NOMO-1 (cell line): Measurements from ENCODE around the gene WASF1.

Source experiments
- DNase-seq, 2 experiments: peaks; one replicate each; lab custom pipeline; 2025; ENCODE audit not compliant: unreplicated experiment in 2 of 2; lab: John Stamatoyannopoulos, UW

Gene WASF1

DNA sequence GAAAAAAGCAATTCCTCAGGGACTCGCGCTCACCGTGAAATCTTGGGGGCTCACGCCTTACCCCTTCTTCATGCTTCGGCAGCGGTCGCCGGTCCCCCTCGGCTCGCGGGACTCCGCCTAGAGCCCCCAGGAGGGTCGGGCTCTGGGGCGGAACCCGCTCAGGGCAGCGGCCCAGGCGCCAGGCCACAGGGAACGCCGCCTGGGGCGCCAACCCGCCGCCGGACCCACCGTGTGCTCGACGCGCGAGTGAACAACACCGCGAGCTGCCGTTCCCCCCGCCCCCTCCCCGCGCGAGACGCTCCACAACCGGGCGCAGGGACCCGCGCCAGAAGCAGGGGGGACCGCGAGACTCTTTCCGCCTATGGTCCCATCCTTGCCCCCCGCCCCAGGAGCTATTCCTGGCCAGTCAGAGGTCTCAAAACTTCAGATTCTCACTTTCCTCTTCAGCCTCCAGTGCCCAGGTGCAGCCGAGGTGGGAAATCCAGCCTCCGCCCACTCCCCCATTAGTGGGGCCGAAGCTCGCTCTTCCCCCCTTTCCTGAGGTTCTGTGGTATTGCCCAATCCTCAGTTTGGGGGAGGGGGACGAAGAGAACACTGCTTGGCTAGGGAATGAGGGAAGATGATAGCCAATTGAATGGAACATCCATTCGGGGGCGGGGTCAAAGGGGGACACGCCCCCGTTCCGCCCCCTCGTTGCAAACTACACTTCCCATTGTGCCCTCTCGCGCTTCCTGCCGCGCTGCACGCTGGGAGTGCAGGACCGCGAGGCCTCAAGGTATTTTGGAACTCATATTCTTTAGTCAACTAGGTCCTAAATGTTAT lies at the start of gene WASF1:
WASF1 (minus strand) TSS at position 265 of the 822 bp plus-strand sequence. CDS start 52,069 bp downstream, outside the sequence.
- peak; percentile 86 to 92 for DNase-seq

DNA sequence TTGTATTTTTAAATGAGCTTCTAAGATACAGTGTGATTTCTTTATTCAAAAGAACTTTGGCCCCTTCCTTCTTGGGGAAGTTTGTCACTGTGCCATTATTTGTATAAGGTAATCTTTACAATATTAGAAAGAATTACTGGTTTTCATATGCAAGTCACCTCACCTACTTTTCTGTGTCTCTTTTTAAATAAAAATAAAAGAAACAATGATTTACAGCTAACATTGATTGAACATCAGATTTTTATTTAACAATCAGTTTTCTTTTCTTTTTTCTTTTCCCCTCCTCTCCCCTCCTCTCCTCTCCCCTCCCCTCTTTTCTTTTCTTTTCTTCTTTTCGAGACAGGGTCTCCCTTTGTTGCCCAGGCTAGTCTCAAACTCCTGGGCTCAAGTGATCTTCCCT lies 46.8 kb upstream of the WASF1 start:
- no peak for DNase-seq

DNA sequence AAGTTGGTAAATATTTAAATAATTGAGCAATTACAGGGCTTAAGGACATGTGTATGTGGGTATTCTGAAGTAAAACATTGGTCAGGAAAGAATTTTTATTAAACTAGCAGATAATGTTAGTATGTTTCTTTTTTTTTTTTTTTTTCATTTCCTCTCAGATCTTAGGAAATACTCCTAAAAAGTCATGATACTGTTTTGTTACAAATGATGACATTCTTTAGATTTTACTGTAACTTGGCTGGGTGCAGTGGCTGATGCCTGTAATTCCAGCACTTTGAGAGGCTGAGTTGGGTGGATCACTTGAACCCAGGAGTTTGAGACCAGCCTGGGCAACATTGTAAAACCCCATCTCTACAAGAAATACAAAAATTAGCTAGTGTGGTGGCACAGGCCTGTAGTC lies 42.3 kb upstream of the WASF1 start:
- no peak for DNase-seq

DNA sequence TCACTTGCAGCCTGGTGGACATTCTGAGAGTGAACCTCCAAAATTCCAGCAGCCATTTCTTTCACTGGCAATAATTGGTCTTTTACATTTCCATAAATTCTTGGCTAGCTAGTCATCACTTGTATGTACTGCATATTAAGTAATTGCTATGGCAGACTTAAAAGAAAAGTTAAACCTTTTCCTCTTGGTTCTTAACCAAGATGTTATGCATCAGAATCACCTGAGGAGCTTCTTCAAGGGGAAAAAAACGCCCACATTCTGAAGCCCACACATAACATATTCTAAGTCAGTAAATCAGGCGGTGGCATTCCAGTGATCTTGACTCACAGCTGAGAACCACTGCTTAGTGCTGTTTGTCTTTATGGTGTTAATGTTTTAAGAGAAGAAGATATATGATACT lies 37.8 kb upstream of the WASF1 start:
- no peak for DNase-seq

DNA sequence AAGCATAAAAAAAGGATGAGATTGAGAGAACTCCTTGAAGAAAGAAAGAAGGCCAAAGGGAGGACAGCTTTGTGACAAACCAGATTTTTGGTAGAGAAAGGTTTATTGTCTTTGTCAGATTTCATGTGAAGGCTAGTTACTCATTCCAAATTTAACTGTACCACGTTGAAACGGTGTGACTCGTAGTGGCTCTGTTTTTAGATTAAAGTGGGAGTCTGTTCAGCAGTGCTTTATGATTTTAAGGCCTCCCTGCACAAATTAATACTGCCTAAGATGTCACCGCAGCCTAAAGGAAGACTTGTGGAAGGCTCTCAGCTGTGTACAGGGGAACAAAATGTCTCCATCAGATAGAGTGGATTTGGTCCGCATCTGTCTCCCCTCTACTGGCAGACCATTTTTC lies 36.7 kb upstream of the WASF1 start:
- DNase-seq = no peak

DNA sequence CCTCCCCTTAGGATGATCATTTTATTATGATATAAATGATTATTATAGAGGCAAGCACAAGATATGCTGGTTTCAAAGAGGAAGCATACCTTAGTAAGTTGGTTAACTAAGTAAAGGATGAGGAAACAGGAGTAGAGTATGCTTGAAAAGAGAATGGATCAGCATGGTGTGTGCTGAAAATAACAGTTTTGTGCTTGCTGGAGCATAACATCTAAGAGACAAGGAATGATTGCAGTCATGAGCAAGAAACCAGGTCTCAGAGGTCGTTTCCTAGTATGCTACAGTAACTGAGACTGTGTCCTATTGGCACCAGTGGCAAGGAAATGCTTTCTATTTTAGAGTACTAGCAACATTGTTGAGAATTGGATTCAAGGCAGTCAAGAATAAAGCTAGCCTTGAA lies 34.9 kb upstream of the WASF1 start:
- no peak for DNase-seq

DNA sequence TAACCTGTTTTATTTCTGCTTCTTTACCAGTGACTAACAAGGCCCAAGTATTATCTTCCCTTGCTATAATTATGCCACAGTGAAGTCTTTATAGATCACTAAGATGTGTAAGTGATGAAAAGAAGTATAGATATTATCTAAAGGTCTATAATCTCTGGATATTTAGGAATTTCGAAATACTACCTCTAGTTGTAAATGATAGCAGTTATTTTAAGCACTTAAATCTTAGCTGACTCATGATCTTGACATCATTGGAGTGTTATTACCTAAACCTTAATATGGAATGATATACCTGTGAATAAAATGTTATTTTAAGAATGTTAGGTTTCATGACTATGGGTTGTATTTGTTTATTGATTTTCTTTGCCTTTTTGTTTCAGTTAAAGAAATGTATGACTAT lies 32.3 kb upstream of the WASF1 start:
- no peak for DNase-seq

DNA sequence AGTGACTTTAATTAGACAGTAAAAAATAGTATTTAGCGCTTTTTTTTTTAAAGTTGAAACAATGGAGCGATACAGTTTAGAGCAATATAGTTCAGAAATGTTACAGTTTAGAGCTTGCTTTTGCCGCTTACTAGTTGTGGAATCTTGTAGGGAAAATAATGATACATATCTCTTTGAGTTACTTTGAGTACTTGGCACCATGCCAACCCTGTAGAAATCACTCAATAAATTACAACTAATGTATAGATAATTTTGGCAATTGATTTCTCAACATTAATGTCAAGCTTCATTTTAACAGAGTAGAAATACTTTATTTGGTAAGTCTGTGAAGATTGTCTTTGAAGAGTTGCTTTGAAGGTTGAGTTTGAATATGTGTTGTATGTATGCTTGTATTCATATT lies 28.2 kb upstream of the WASF1 start:
- no peak for DNase-seq

DNA sequence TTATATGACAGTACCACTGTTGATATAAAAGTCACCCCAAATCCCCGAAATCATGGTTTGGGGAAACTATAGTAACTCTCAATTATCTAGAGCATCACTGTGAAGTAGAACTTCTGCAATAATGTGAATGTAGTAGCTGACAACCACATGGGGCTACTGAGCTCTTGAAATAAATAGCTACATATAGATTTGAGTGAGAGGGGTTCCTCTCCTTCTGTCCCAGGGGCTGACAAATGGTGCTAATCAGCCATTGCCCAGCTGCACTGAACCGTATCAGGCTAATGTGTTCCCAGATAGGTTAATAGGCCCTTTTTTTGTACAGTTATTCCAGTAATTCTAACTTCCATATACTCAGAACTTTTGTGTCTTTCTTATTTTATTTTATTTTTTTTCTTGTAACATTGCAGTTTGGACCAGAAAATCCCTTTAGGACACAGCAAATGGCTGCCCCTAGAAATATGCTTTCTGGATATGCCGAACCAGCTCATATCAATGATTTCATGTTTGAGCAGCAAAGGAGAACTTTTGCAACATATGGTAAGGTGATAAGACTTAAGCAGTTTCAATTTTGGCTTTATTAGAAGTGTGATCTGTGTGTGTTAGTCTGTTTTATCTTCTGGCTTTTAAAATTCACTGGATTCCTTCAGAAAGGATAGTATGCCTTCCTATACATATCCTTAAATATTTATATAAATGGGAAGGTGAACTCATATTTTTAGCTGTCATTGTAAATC lies 21.8 kb upstream of the WASF1 start:
- no peak for DNase-seq

DNA sequence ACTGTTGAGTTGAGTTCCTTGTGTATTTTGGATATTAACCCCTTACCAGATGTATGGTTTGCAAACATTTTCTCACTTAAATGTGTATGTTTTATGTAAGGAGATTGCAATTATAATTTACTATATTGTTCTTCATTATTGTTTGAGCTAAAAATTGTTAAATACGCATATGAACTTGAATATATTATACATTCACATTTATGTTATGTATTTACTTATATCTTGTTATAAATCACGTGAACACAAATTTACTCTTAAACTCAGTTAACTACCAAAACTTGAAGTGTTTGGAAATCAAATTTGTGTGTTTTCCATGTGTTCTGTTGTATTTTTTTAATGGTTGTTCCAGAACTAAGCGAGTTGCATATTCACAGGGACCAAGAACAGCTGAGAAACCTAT lies 19.1 kb upstream of the WASF1 start:
- DNase-seq = no peak

DNA sequence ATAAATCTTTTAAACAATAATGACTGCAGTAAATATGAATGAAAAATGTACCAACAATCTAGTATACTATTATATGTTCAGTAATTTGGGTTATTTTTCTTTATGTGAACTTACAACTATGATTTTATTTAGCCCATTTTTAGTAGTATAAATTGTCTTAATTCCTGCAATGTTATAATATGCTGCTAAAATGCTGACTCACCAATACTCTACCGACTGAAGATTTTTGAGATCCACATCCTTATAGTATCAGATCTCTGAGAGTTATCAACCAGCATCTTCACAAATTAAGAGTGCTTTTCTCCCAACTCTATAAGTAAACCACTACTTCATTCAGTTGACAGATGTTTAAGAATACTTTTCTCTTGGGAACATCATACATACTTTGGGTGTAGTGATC lies 17.4 kb upstream of the WASF1 start:
- no peak for DNase-seq

DNA sequence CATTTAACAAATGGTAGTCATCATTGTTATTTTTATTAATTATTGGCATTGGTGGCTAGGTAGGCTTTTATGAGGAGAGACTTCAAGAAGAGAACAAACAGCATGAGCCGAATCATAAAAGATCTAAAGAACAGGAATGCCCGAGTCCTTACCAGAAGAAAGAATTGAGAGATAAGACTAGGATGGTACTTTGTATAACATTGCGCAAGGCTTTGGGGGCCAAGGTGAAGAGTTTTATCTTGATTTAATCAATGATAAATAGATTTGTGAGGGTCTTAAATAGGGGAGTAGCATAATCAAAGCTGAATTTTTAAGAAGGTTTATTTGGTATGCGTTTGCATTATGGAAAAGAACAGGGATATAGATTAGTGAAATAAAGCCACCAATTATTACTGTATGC lies 16.2 kb upstream of the WASF1 start:
- no peak for DNase-seq

DNA sequence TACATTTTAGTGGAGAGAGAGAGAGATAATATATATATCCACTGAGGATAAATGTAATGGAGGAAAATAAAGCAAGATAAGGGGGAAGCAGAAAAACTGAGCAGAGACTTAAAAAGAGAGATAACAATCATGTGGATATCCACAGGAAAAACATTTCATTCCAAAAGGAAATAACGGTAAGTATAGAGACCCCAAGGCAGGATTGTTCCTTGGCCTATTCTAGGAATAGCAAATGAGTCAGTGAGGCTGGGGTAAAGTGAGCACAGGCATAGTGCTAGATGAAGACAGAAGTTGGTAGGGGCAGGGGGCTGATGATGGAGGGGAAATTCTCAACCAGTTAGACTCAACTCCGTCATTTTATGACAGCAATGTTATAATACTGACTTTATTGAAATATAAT lies 12.0 kb upstream of the WASF1 start:
- no peak for DNase-seq

DNA sequence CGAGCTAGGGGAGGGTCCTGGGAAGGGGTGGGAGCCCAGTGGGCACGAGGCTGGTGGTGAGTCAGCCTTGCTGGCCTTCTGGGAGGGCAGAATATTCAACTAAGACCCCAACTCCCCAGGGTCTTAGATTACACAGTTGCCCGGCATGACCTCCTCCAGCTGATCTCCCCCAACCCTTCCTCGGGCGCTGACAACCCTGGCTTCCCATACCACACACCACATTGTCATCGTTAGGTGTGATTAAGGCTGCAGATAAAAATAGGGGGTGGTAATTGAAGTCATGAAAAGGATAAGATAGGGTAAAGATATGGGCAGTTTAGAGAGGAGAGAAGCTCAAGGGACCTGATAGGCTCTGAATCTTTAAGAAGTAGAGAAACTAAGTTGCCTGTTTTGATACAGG lies 11.3 kb upstream of the WASF1 start:
- no peak for DNase-seq

DNA sequence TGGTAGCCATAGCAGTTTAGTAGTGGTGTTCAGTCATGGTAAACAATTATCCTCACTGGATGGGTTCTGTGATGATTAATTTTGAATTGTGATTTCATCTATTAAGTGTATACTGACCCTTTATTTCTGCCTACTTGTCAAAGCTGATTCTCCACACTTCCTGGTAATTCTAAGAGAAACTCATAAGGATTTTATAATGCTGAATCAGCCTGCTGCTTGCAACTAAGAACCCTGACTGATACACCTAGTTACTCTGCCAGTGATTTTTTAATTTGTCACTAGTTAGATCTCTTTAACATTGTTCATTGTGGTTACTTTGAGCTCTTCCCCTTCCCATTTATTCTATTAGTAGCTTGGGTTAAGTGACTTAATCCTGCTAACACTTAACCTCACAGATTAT lies 9.3 kb upstream of the WASF1 start:
- no peak for DNase-seq

DNA sequence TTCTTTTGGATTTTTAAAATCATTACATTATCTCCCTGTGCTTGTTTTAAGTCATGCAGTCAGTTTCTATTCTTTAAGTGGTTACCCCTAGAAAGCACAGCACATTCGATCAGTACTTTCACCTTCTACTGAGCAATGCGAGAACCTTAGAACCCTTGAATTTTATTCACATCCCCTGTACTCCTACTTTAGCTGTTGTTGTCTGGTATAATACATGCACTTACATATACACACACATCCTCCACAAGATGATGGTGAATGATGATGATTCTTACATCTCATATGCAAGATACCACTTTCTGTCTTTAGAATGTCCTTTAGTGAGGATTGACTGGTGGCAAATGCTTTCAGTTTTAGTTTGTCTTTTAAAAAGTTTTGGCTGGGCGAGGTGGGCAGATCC lies 6.4 kb upstream of the WASF1 start:
- DNase-seq = no peak

DNA sequence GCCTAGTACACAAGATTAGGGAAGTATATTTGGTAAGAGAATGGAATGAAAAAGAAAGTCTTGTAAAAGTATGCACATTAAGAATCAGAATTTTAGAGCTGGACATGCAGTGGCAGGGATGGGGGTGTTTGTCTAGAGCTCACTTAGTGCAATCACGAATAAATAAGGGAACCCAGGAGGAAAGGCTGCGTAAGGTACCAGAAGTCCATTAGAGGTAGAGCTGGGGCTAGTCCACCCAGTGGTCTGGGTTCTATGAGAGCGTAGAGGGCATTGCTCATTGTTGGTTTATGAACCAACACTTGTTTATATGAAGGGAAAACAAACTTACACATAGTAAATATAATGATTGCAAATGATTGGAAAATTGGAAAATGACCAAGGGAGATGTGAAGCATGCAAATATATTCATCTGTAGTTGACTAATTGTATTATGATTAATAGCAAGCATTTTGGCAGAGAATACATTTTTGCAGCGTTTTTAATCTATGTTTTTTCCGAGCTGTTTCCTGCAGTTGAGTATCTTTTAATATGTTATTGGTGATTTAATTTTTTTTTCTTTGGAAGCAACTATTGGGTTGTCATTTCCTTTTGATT lies 3.9 kb upstream of the WASF1 start:
- DNase-seq = no peak

DNA sequence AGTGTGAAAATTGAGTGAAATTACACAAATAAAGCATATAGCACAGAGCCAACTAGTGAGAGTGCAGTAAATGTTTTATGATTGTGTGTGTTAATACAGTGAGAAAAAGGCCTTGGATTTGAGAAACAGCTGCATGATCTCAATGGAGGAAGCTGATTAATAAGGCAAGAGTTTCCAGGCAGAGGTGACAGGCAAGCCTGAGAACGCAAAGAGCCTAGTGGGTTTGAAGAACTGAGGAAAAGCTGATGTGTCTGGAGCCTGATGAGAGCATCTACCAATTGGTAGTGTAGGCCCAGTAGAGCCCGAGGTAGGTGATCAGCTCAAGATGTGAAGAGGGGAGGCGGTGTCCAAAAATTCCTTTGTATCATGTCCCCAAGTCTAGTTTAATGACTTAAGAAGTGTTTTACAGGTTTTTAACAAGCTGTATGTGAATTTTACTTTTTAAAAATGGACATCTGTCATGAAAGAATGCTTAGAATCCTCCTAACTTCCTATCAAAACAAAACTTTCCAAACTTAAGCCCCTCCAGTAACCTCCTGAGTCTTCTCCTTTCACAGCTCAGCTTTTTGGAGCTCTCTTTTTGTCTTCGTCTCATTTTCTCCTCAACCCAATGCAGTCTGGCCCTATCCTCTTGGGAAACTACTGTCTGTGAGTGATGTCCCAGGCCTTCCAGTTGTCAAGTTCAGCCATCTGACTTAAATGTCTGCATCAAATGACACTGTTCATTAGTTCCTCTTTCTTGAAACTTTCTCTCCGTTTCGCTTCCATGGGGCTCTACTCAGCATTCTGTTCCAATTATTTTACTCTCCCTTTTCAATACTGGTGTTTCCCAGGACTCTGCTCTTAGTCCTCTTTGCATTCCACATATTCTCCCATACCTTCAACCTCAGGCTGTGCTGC lies 1.9 kb upstream of the WASF1 start:
- DNase-seq = peak in 1 of 2 experiments; percentile 70

DNA sequence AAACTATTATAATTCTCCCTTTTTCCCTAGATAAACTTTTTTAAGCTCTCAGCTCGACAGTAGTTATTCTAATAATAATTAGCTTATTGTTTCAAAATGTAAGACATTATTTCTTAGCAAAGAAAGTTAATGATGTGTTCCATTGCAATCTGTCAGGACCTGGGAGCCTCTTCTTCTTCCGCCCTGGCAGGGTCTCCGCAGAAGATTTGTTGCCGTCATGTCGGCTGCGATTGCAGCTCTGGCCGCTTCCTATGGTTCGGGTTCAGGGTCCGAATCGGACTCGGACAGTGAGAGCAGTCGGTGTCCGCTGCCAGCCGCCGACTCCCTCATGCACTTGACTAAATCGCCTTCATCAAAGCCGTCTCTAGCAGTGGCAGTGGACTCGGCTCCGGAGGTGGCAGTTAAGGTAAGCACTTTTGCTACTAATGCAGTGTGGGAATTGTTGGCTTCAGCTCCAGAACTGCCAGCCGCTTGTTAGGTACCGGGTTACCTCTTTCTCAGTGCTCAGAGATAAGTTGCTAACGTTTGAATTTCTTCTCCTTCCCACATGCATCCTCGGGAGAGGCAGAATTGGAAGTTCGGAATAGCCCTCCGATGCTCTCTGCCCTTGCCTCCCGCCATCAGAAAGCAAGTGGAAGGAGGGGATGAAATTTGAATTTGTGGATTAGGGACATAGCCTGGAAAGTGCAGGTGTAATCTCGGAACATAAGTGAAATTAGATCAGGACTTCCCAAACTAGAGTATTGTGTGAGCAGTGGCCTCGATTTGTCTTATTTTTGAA lies 948 bp upstream of the WASF1 start, which contains the start of gene CDC40:
CDC40 (plus strand) TSS at position 200 of the 781 bp plus-strand sequence; CDS start at position 218, 18 bp downstream.
- peak; percentile 67 to 92 for DNase-seq
